ENCODE results near the gene CLBA1. TPM values are rescaled to one million over a fixed set of nuclear protein-coding genes. Genes with fewer than 3 reads are reported as not detected.

Gene CLBA1
- total RNA-seq, 4 donors from 2014 or later: 2.4 to 8.8 (median 5.8) TPM

- H3K27me3 ChIP-seq: no peaks in the 10 kb centered on the region
- ATAC-seq: no peak
- peak overlapping the region in 3 of 4 donors; percentile 94 to 98 (median 96) for H3K27ac ChIP-seq
- no CpG with 5 or more reads among the region's 21 CpGs for WGBS, 2 donors (ENCODE audit: low coverage in 1 of 2)
- H3K4me3 ChIP-seq: peak overlapping the region in 1 of 2 donors; percentile 72
- no peak for TF ChIP-seq EP300 (IDR thresholded peaks at IDR 0.05)
- TF ChIP-seq POLR2AphosphoS5 (IDR thresholded peaks at IDR 0.05): no peak
- TF ChIP-seq CTCF (IDR thresholded peaks at IDR 0.05): no peak
- no peak for TF ChIP-seq POLR2A (IDR thresholded peaks at IDR 0.05)
- H3K4me1 ChIP-seq: peaks cover 13 to 99% (median 73%) of the 10 kb centered on the region in 3 donors
- no peaks in the 10 kb centered on the region for H3K9me3 ChIP-seq
- H3K36me3 ChIP-seq: no peaks in the 10 kb centered on the region
Measured at GRCh38 chr14:104975481-104976197, 9.9 kb upstream of the CLBA1 start.

GRCh38 chr14:104976198-104977007 is 9.2 kb upstream of the CLBA1 start:
- no peaks in the 10 kb centered on the region for H3K36me3 ChIP-seq
- WGBS, 2 donors (ENCODE audit: low coverage in 1 of 2): 8 to 37% methylated on average over 7 to 8 of the region's 21 CpGs
- peaks cover 10 to 97% (median 66%) of the 10 kb centered on the region in 3 donors for H3K4me1 ChIP-seq
- no peaks in the 10 kb centered on the region for H3K9me3 ChIP-seq
- no peaks in the 10 kb centered on the region for H3K27me3 ChIP-seq
- H3K4me3 ChIP-seq: peak overlapping the region in 1 of 2 donors; percentile 72
- TF ChIP-seq POLR2AphosphoS5 (IDR thresholded peaks at IDR 0.05) (peak; percentile 43), POLR2A (IDR thresholded peaks at IDR 0.05) (no peak), CTCF (IDR thresholded peaks at IDR 0.05) (peak in 3 of 4 experiments; percentile 96 to 98 (median 96)), EP300 (IDR thresholded peaks at IDR 0.05) (no peak)
- ATAC-seq: peak; percentile 23
- peak overlapping the region in 3 of 4 donors; percentile 94 to 98 (median 96) for H3K27ac ChIP-seq

GRCh38 chr14:104977008-104977680 is 8.4 kb upstream of the CLBA1 start:
- Histone ChIP-seq H3K27me3 (no peaks in the 10 kb centered on the region), H3K4me3 (peak overlapping the region; percentile 52 to 72), H3K27ac (peak overlapping the region in 3 of 4 donors; percentile 94 to 98 (median 96)), H3K4me1 (peaks cover 10 to 90% (median 59%) of the 10 kb centered on the region in 3 donors), H3K36me3 (no peaks in the 10 kb centered on the region), H3K9me3 (no peaks in the 10 kb centered on the region)
- WGBS, 2 donors (ENCODE audit: low coverage in 1 of 2): no CpG with 5 or more reads among the region's 11 CpGs
- TF ChIP-seq EP300 (IDR thresholded peaks at IDR 0.05) (no peak), POLR2A (IDR thresholded peaks at IDR 0.05) (no peak)
- no peak for ATAC-seq

- Histone ChIP-seq H3K27ac (peak within 1 kb of the TSS; percentile 5 to 98 (median 95)), H3K4me1 (peaks cover 4 to 82% (median 51%) of the 10 kb centered on the region in 3 donors), H3K9me3 (no peaks in the 10 kb centered on the region), H3K4me3 (peak within 1 kb of the TSS; percentile 52 to 72), H3K36me3 (no peaks in the 10 kb centered on the region), H3K27me3 (no peaks in the 10 kb centered on the region)
- 0 to 9% methylated on average over 7 to 11 of the region's 111 CpGs for WGBS, 2 donors (ENCODE audit: low coverage in 1 of 2)
- peak in 1 of 2 donors; percentile 33 for TF ChIP-seq POLR2A (IDR thresholded peaks at IDR 0.05)
- TF ChIP-seq CTCF (IDR thresholded peaks at IDR 0.05): no peak
- TF ChIP-seq EP300 (IDR thresholded peaks at IDR 0.05): no peak
- no peak for TF ChIP-seq POLR2AphosphoS5 (IDR thresholded peaks at IDR 0.05)
- peak; percentile 78 for ATAC-seq
Measured at GRCh38 chr14:104977681-104978653, 7.6 kb upstream of the CLBA1 start, which contains the start of gene AHNAK2. AHNAK2 (minus strand) TSS chr14:104978374; CDS start chr14:104978237, 137 bp downstream.

Data from gastroesophageal sphincter (tissue), 4 donors.